GM18873 (cell line): ENCODE results near the gene CCDC9.
A peak's percentile ranks its signal among the peaks of the same experiment; 100 is the strongest.

ENCODE experiments used
- ATAC-seq: cut with Tn5 transposase; IDR thresholded peaks from one replicate; pipeline ENCODE4 v1.9.1; 2021; ENCODE audit warnings: mild to moderate bottlenecking, moderate library complexity, moderate number of reproducible peaks; ENCODE audit not compliant: unreplicated experiment, low FRiP score

CCDC9 gene

GRCh38 chr19:47255879-47256692, at the start of gene CCDC9:
Gene CCDC9 (plus strand): TSS chr19:47256525. CDS start chr19:47258401, 1,876 bp downstream.
- ATAC-seq = peak; percentile 40

DNA sequence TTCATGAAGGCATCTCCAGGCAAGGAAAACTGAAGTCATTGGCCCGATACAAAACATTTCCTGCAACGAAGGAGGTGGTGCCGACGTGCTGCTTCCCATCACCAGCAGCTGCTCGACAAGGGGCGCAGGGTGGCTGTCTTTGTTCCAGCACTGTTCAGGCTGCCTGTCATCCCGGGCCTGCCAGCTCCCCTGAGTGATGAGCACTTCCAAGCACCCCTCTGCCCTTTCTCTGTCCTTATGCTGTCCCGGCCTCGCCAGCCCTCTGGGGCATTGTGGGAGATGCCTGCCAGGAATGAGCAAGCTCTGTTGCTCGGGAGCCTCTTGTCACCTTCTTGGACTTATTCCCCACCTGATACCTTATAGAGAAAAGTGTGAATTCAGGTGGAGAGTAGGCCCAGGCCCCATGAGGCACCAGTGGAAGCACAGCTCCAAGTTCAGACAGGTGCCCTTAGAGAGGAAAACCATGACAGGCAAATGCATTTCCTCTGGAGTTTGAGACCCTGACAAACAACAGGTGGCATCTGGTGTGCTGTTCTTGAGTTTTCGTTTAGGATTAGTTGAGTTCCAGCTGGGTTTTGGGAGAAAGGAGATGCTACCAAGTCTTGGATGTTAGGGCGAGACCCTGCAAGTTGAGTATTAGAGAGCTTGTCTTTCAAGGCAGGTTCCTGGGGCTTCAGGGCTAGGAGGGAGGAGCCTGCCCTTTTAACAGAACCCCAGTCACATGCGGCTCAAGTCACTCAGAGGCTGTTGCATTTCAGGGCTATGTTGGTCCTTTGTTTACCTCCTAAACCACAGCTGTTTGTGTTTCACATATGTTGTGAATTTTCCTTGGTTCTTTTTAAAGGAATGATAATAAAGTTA, 46.8 kb upstream of the CCDC9 start:
- no peak for ATAC-seq

- no peak for ATAC-seq
Observed at GRCh38 chr19:47210180-47210490, 46.2 kb upstream of the CCDC9 start.

DNA sequence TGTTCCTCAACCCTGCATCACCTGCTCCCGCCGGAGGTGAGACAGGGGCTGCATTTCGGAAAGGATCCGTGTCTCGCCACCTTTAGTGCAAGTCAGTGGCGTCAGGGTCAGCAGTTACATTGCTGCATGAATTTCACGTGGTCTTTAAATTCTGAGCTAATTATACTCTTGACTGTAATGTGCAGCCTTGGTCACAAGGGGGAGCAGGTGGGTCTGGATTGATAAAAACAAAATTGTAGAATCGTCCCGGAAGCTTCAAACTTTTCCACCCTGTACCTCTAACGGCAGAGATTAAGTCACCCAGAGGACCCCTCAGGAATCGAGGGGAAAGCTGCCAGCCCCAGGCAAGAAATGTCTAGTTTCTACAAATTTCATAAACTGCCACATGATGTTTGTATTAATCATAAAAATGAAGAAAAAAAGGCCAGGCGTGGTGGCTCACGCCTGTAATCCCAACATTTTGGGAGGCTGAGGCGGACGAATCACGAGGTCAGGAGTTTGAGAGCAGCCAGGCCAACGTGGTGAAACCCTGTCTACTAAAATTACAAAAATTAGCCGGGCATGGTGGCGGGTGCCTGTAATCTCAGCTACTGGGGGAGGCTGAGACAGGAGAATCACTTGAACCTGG, 45.5 kb upstream of the CCDC9 start:
- no peak for ATAC-seq

GRCh38 chr19:47215581-47215980, 40.7 kb upstream of the CCDC9 start:
- ATAC-seq = no peak

DNA sequence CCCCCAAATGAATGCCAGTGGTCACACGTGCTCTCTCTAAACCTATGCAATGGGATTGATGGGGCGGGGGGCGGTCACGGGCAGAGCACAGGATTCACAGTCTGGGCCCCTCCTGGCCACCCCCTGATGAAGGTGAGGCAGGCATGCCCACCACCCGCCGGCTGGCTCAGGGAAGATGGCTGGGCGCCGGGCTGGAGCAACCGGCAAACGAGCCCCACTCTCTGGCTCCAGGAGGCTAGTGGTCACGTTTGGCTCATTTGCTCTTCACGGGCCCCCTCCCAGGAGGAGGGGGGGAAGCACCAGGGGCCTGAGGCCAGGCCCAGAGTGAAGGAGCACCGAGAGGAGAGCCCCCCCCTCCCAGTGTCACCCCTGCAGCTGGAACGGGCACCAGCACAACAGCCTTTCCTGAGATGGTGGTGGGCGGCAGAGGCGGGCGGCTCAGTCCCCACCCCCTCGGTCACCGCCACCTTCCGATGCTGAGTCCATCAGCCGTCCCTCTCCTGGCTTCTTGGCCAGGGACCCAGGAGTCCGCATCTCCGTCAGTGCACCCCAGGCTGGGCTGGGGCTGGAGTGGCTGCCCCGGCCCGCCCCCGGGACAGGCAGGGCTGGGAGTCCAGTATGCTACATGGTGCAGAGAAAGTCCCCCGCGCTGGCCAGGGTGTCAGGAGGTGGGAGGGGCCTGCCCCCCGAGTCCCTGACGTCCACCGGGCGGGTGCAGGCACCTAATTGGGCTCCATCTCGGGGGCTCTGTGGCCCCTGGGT, 35.1 kb upstream of the CCDC9 start:
- no peak for ATAC-seq

GRCh38 chr19:47221890-47222289, 34.4 kb upstream of the CCDC9 start:
- no peak for ATAC-seq

DNA sequence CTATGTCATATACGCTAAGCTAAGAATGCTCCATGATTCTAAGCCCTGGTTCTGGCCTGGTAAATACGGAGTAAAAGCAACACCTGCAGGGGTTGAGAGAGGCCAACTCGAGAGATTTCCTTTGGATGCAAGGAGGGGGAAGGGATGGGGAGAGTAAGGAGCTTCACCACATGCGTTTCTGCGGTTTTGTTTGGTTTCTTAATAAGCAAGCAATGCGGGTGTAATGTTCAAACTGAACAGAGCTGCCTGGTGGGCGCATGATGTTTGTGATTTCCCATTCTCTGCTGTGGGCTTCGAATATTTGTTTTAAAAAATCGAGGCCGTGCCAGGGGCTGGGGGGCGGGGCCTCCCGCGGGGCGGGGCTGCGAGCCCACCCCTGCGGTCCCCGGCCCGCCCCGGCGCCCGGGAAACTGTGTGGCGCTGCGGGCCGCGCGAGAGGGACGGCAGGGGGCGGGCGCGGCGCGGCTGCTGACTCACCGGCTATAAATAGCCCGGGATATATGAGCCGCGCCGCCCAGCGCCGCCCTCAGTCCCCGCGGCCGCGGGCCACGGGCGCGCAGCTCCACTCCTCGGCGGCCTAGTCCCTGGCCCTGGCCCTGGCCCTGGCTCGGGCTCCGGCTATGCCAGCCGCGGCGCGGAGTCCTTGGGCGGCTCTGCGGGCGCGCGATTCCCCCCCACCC, 30.4 kb upstream of the CCDC9 start:
- ATAC-seq = peak; percentile 28

- peak; percentile 28 for ATAC-seq
Observed at GRCh38 chr19:47226426-47227351, 29.6 kb upstream of the CCDC9 start.

- peak; percentile 6 for ATAC-seq
Observed at GRCh38 chr19:47227352-47228167, 28.8 kb upstream of the CCDC9 start.

DNA sequence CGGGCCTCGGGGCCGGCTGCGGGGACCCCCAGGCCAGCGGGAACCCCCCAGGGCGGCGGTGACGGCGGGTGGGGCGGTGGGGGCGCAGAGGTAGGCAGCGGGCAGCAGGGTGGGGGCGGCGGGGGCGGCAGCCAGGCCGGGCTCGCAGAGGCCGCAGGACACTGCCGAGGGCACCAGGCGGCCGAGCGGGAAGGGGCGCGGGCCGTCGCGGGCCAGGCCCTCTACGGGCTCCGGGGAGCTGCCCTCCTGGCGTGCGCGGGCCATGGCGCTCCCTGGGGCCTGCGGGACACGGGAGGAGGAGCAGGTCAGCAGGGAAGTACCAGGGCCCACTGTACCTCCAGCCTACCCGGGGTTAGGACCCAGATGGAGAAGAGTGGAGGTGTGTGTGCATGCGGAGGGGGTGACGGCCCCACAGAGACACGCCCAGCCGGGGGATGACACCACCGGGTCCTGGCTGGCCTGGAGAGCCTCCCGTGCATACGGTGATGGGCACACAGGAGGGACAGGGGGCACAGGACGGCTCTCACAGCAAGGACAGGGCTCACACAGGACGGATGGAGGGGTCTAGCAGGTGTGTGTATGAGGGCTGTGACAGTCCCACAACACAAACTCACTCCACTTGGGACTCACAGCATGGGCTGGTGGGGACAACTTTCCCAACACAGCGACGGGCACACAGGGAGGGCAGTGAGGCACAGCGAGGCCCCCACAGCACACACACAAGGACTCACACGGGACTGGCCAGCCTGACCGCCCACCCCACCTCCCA, 28.0 kb upstream of the CCDC9 start:
- ATAC-seq = no peak

GRCh38 chr19:47228937-47229675, 27.2 kb upstream of the CCDC9 start:
- ATAC-seq = no peak

GRCh38 chr19:47229676-47230053, 26.7 kb upstream of the CCDC9 start:
- no peak for ATAC-seq

DNA sequence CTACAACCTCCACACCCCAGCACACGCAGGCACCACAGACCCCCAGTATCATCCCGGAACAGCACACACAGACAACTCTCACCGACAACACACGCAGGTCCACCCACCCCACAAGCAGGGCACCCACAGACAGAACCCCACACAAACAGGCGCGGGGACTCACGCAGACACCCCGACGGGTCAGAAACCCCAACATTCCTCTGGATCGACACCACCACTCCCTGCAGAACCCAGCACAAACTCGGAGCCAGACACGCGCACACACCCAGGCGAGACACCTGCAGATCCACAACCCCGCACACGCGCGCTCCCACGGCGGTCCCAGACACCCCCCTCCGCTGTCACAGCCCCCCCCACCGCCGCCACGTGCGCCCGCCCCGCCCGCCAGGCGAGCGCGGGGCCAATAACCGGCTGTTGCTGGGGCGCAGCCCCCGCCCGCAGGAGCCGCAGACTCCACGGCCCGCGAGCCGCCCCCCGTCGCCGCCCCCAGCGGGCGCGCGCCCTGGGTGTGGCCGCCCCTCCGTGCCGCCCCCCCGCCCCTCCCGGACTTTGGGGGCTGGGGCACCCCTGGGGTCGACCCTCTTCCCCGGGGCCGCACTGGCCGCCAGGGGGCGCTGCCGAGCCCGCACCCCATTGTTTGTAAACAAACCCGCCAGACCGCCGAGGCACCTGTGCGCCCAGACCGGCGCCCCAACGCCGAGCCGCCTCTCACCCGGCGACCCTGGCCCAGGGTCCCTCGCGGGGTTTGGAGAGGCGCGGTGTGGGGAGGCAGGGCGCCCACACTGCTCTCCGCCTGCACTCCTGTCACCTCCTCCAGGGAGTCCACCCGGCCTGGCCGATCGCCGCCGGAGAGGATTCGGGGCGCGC, 26.0 kb upstream of the CCDC9 start:
- no peak for ATAC-seq

DNA sequence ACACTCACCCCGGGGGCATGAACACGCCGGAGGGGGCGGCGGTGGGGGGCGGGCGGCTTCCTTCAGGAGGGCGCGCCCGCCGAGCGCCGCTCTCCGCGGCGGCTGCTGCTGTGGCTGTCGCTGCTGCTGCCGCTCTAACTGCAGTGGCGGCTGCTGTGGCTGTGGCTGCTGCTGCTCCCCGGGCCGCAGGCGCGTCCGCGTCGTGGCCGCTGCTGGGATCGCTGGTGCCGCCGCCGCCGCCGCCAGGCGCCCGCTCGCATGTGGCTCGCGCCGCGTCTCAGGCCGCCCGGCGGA, 25.5 kb upstream of the CCDC9 start, which contains the start of gene BBC3:
BBC3 (minus strand) TSS at position 279 of the 294 bp plus-strand sequence. CDS start 2,768 bp downstream, outside the sequence.
- ATAC-seq = no peak
